T-helper 17 cell (primary cell): ENCODE measurements around the gene SCNN1A. TPM values are rescaled to one million over a fixed set of nuclear protein-coding genes. Genes with fewer than 3 reads are reported as not detected.

ENCODE experiments used
- ATAC-seq: fragments of 150-1000 bp; cut with Tn5 transposase; 2 replicates; pipeline ENCODE4 v1.10.0; 2021; ENCODE audit warnings: mild to moderate bottlenecking, moderate library complexity
- DNase-seq, 3 donors: peaks; one replicate each; pipeline versions ENCODE4 v3.0.0 to v3.0.0-alpha.2; 2020 to 2021
- H3K9me3 ChIP-seq: one replicate; pipeline ENCODE4 v1.7.0; 2013; ENCODE audit warnings: low read length, mild to moderate bottlenecking; ENCODE audit not compliant: control insufficient read depth, poor library complexity, severe bottlenecking
- H3K27ac Mint-ChIP-seq: one replicate; pipeline ENCODE4 v1.8.0; 2022; ENCODE audit warnings: mild to moderate bottlenecking, moderate library complexity, mixed read lengths
- H3K27me3 Mint-ChIP-seq: one replicate; pipeline ENCODE4 v1.8.0; 2022; ENCODE audit warnings: mixed read lengths
- H3K36me3 Mint-ChIP-seq: one replicate; pipeline ENCODE4 v1.8.0; 2022; ENCODE audit warnings: low read depth, mixed read lengths
- H3K4me1 Mint-ChIP-seq: one replicate; pipeline ENCODE4 v1.8.0; 2022; ENCODE audit warnings: mild to moderate bottlenecking, mixed read lengths
- H3K4me3 Mint-ChIP-seq: one replicate; pipeline ENCODE4 v1.8.0; 2022; ENCODE audit warnings: mild to moderate bottlenecking, moderate library complexity, mixed read lengths
- total RNA-seq, 4 donors: library from RNA in 2 of 4; stranded (reverse) in 2 of 4; gene quantifications; one replicate each; pipeline ENCODE4 v1.2.3 and lab custom pipeline; 2022 to 2026

Gene SCNN1A
- total RNA-seq, 2 donors from 2014 or later: 2.1 to 2.8 TPM

GRCh38 chr12:6335451-6336078, 39.8 kb downstream of the SCNN1A start:
- H3K4me3 Mint-ChIP-seq: no peak overlapping the region
- H3K27ac Mint-ChIP-seq: no peak overlapping the region
- peak; percentile 81 for ATAC-seq
- H3K9me3 ChIP-seq: no peaks in the 10 kb centered on the region
- H3K36me3 Mint-ChIP-seq: peaks cover 15% of the 10 kb centered on the region
- H3K4me1 Mint-ChIP-seq: peaks cover 30% of the 10 kb centered on the region
- DNase-seq: peak; percentile 58 to 74 (median 66)
- H3K27me3 Mint-ChIP-seq: no peaks in the 10 kb centered on the region

- no peaks in the 10 kb centered on the region for H3K9me3 ChIP-seq
- ATAC-seq: no peak
- Mint-ChIP-seq H3K27ac (no peak overlapping the region), H3K27me3 (no peaks in the 10 kb centered on the region), H3K36me3 (peaks cover 15% of the 10 kb centered on the region), H3K4me1 (peaks cover 32% of the 10 kb centered on the region), H3K4me3 (no peak overlapping the region)
- DNase-seq: no peak
Measured at GRCh38 chr12:6334940-6335450, 40.4 kb downstream of the SCNN1A start.

GRCh38 chr12:6334359-6334758, 41.0 kb downstream of the SCNN1A start:
- no peaks in the 10 kb centered on the region for H3K9me3 ChIP-seq
- DNase-seq (no peak), ATAC-seq (no peak)
- Mint-ChIP-seq H3K27me3 (no peaks in the 10 kb centered on the region), H3K27ac (no peak overlapping the region), H3K4me1 (peaks cover 34% of the 10 kb centered on the region), H3K4me3 (no peak overlapping the region), H3K36me3 (peaks cover 15% of the 10 kb centered on the region)

GRCh38 chr12:6333566-6333965, 41.8 kb downstream of the SCNN1A start:
- Mint-ChIP-seq H3K27ac (no peak overlapping the region), H3K4me1 (peaks cover 34% of the 10 kb centered on the region), H3K36me3 (peaks cover 15% of the 10 kb centered on the region), H3K4me3 (peak overlapping the region; percentile 70), H3K27me3 (no peaks in the 10 kb centered on the region)
- ATAC-seq (no peak), DNase-seq (no peak)
- no peaks in the 10 kb centered on the region for H3K9me3 ChIP-seq

GRCh38 chr12:6333029-6333428, 42.3 kb downstream of the SCNN1A start:
- Mint-ChIP-seq H3K36me3 (peaks cover 15% of the 10 kb centered on the region), H3K4me1 (peaks cover 34% of the 10 kb centered on the region), H3K4me3 (peak overlapping the region; percentile 70), H3K27me3 (no peaks in the 10 kb centered on the region), H3K27ac (peak overlapping the region; percentile 88)
- no peaks in the 10 kb centered on the region for H3K9me3 ChIP-seq
- DNase-seq (no peak), ATAC-seq (no peak)

GRCh38 chr12:6332459-6332858, 42.9 kb downstream of the SCNN1A start:
- H3K27ac Mint-ChIP-seq: peak overlapping the region; percentile 88
- H3K4me3 Mint-ChIP-seq: peak overlapping the region; percentile 70
- DNase-seq: no peak

GRCh38 chr12:6330999-6331714, 44.2 kb downstream of the SCNN1A start:
- Mint-ChIP-seq H3K27me3 (no peaks in the 10 kb centered on the region), H3K4me1 (peaks cover 40% of the 10 kb centered on the region), H3K36me3 (peaks cover 15% of the 10 kb centered on the region), H3K4me3 (no peak overlapping the region), H3K27ac (peak overlapping the region; percentile 88)
- H3K9me3 ChIP-seq: no peaks in the 10 kb centered on the region
- no peak for DNase-seq
- no peak for ATAC-seq

More at GRCh38 chr12:6332459-6332858, 42.9 kb downstream of the SCNN1A start:
- Mint-ChIP-seq H3K4me1 (peaks cover 34% of the 10 kb centered on the region), H3K36me3 (peaks cover 15% of the 10 kb centered on the region), H3K27me3 (no peaks in the 10 kb centered on the region)
- ATAC-seq: no peak
- H3K9me3 ChIP-seq: no peaks in the 10 kb centered on the region

GRCh38 chr12:6330192-6330591, 45.2 kb downstream of the SCNN1A start:
- H3K9me3 ChIP-seq: no peaks in the 10 kb centered on the region
- Mint-ChIP-seq H3K36me3 (peaks cover 15% of the 10 kb centered on the region), H3K4me1 (peaks cover 36% of the 10 kb centered on the region), H3K27me3 (no peaks in the 10 kb centered on the region), H3K27ac (no peak overlapping the region), H3K4me3 (no peak overlapping the region)
- DNase-seq (no peak), ATAC-seq (peak; percentile 68)

- peaks cover 37% of the 10 kb centered on the region for H3K4me1 Mint-ChIP-seq
- H3K9me3 ChIP-seq: no peaks in the 10 kb centered on the region
- no peak for ATAC-seq
- no peak overlapping the region for H3K27ac Mint-ChIP-seq
- peaks cover 15% of the 10 kb centered on the region for H3K36me3 Mint-ChIP-seq
- H3K4me3 Mint-ChIP-seq: no peak overlapping the region
- H3K27me3 Mint-ChIP-seq: no peaks in the 10 kb centered on the region
- no peak for DNase-seq
Measured at GRCh38 chr12:6329703-6330064, 45.7 kb downstream of the SCNN1A start.

GRCh38 chr12:6328945-6329702, 46.2 kb downstream of the SCNN1A start:
- no peak overlapping the region for H3K27ac Mint-ChIP-seq
- H3K36me3 Mint-ChIP-seq: peaks cover 15% of the 10 kb centered on the region
- ATAC-seq (no peak), DNase-seq (no peak)
- H3K4me3 Mint-ChIP-seq: no peak overlapping the region
- peaks cover 40% of the 10 kb centered on the region for H3K4me1 Mint-ChIP-seq
- H3K9me3 ChIP-seq: no peaks in the 10 kb centered on the region
- H3K27me3 Mint-ChIP-seq: no peaks in the 10 kb centered on the region

GRCh38 chr12:6328045-6328779, 47.2 kb downstream of the SCNN1A start:
- peaks cover 40% of the 10 kb centered on the region for H3K4me1 Mint-ChIP-seq

GRCh38 chr12:6327229-6328041, 47.9 kb downstream of the SCNN1A start:
- Mint-ChIP-seq H3K27ac (peak overlapping the region; percentile 69), H3K27me3 (no peaks in the 10 kb centered on the region), H3K4me1 (peaks cover 36% of the 10 kb centered on the region), H3K36me3 (peaks cover 5% of the 10 kb centered on the region), H3K4me3 (no peak overlapping the region)
- no peaks in the 10 kb centered on the region for H3K9me3 ChIP-seq
- ATAC-seq (no peak), DNase-seq (no peak)

More at GRCh38 chr12:6328045-6328779, 47.2 kb downstream of the SCNN1A start:
- no peaks in the 10 kb centered on the region for H3K27me3 Mint-ChIP-seq
- no peak for DNase-seq
- peaks cover 10% of the 10 kb centered on the region for H3K36me3 Mint-ChIP-seq
- H3K27ac Mint-ChIP-seq: no peak overlapping the region
- no peak for ATAC-seq
- no peaks in the 10 kb centered on the region for H3K9me3 ChIP-seq
- no peak overlapping the region for H3K4me3 Mint-ChIP-seq
